ENCODE results near the gene EIF4A3. TPM values are rescaled to one million over a fixed set of nuclear protein-coding genes. Genes with fewer than 3 reads are reported as not detected.

EIF4A3 gene
- total and polyA plus RNA-seq, 9 of the 15 experiments (the other 6 are each of a cell fraction or from before 2014, with no cell fraction given): 62.7 to 171 (median 127) TPM

- H3K9ac ChIP-seq (ENCODE audit: insufficient read depth in 1 of 2, low read depth in 2 of 2, low read length in 2 of 2): no peak overlapping the region
- no peaks in the 10 kb centered on the region for H3K9me1 ChIP-seq (ENCODE audit: control insufficient read depth, insufficient read depth, low read length)
- H3K4me3 ChIP-seq: no peak overlapping the region
- DNase-seq (ENCODE audit: extremely low read depth in 1 of 4, low spot score in 3 of 4): no peak
- no TSS peak for BruUV-seq (replicated peaks)
- no peak for TF ChIP-seq NR2C1 (IDR thresholded peaks at IDR 0.05)
- no peak for TF ChIP-seq NR2C1 (tag; IDR thresholded peaks at IDR 0.05)
- TF ChIP-seq PTRF (tag; IDR thresholded peaks at IDR 0.05): no peak
- TF ChIP-seq TCF7 (IDR thresholded peaks at IDR 0.05; ENCODE audit: borderline replicate concordance): no peak
- no peak for TF ChIP-seq ETS2 (tag; IDR thresholded peaks at IDR 0.05; ENCODE audit: borderline replicate concordance, poor library complexity, severe bottlenecking)
- no peak for TF ChIP-seq ARNT (IDR thresholded peaks at IDR 0.05)
- TF ChIP-seq ESRRA (IDR thresholded peaks at IDR 0.05; ENCODE audit: borderline replicate concordance, low read depth): no peak
- H3K27ac ChIP-seq (ENCODE audit: extremely low read depth, low read depth, low read length): no peak overlapping the region
- H3K36me3 ChIP-seq (ENCODE audit: control insufficient read depth, insufficient read depth, low read length): no peaks in the 10 kb centered on the region
- FAIRE-seq: no peak
- ChIA-PET CTCF (ENCODE audit: low intra/inter-chr PET ratio) (no interaction called here), POLR2A (interaction anchor here (1.1 kb wide), 1 partner anchor 9 kb away, joined by 4 read pairs; no protein-coding TSS in a partner anchor)
- H3K79me2 ChIP-seq (ENCODE audit: control insufficient read depth, insufficient read depth, low read length): no peaks in the 10 kb centered on the region
- H3K27me3 ChIP-seq (ENCODE audit: control insufficient read depth in 2 of 2, insufficient read depth in 2 of 2, low read length in 2 of 2): peaks cover 36 to 64% of the 10 kb centered on the region in 2 experiments
- H2AFZ ChIP-seq (ENCODE audit: low read depth, low read length): no peak overlapping the region
- H4K20me1 ChIP-seq (replicated peaks; ENCODE audit: control insufficient read depth, insufficient read depth, low read length): peaks cover 4% of the 10 kb centered on the region; the same call in 1 of the 2 replicates
- 15% methylated on average over 12 of the region's 12 CpGs for whole genome bisulfite sequencing (ENCODE audit: insufficient coverage, low coverage, missing lambda C conversion rate)
- intact Hi-C loops (cut with micrococcal nuclease) (loop anchor here (10.0 kb wide), 1 partner anchor 78 kb away; no protein-coding TSS in a partner anchor), in situ Hi-C loops (cut with MboI) (no loop called here)
- no peak for ATAC-seq
- no peaks in the 10 kb centered on the region for H3K9me3 ChIP-seq (replicated peaks; ENCODE audit: control insufficient read depth, insufficient read depth, low read depth, low read length)
- H3K4me1 ChIP-seq (replicated peaks in 1 of 2; ENCODE audit: control insufficient read depth in 2 of 2, insufficient read depth in 2 of 2, low read length in 2 of 2): peaks cover 10 to 59% of the 10 kb centered on the region in 2 experiments; a peak in 4 of 5 replicates
- no peak overlapping the region for H3K4me2 ChIP-seq (ENCODE audit: insufficient read depth, low read length)
Observed at GRCh38 chr17:80106751-80107150, 40.2 kb downstream of the EIF4A3 start.
